ENCODE results near the gene LMAN2. TPM values are rescaled to one million over a fixed set of nuclear protein-coding genes. Genes with fewer than 3 reads are reported as not detected.
"Not testable (repeated sequence)": the region's sequence is repeated elsewhere in the genome, so short reads cannot be mapped to it uniquely, and the experiment has no call there.

Gene LMAN2
- total RNA-seq, 1 donor from 2014 or later: 155 TPM

- DNase-seq (ENCODE audit: low read depth): no peak
Measured at GRCh38 chr5:177378884-177379883, 27.7 kb upstream of the LMAN2 start.

DNA sequence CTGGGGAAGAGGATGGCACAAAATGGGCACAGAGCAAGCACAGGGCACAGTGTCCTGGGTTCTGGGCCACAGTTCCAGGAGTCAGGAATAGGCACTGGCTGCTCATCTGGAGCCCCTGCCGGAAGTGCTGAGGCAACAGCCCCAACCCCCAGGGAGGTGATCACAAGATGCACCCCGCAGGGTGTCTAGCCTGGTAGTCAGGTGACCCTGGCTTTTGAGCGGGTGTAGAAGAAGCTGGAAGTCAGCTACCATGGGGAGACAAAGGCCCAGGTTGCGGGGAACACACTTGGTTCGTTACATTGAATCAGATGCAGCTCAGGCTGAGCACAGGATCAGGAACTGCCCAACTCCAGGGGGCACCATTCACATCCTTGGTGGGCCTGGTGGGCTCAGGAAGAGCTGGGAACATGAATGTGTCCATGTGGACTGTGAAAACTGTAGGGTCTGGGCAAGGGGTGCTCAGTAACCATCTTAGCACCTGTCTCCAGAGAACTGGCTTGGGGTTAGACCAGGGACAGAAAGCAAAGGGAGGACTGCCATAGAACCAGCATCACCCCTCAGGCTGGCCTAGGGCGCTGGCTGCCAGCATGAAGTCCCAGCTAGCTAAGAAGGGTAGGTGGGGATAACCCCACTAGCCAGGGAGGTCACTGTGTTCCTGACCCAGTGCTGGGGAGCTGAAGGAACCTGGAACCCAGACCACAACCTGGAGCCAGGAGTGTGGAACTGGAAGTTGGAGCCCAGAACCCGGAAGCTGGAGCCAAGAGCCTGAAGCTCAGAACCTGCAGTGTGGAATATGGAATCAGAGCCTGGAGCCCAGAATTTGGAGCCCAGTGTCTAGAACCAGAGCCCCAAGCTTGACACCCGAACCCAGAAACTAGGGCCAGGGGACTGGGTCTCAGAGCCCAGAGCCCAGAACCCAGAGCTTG, 26.6 kb upstream of the LMAN2 start:
- DNase-seq (ENCODE audit: low read depth): no peak

- no peak for DNase-seq (ENCODE audit: low read depth)
Measured at GRCh38 chr5:177376107-177376506, 24.6 kb upstream of the LMAN2 start.

DNA sequence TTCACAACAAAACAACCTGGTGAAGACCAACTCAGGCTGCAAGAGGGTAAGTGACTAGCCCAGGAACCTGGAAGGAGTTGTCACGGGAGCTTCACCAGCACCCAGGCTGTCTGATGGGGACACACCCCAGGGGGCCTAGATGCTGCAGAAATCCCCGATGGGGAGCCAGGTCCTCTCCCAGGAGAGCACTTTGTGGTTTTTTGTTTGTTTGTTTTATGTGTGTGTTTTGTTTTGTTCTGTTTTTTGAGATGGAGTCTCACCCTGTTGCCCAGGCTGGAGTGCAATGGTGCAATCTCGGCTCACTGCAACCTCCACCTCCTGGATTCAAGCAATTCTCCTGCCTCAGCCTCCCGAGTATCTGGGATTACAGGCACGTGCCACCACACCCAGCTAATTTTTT, 24.0 kb upstream of the LMAN2 start:
- not testable (repeated sequence) for DNase-seq (ENCODE audit: low read depth)

GRCh38 chr5:177374211-177374610, 22.7 kb upstream of the LMAN2 start:
- no peak for DNase-seq (ENCODE audit: low read depth)

DNA sequence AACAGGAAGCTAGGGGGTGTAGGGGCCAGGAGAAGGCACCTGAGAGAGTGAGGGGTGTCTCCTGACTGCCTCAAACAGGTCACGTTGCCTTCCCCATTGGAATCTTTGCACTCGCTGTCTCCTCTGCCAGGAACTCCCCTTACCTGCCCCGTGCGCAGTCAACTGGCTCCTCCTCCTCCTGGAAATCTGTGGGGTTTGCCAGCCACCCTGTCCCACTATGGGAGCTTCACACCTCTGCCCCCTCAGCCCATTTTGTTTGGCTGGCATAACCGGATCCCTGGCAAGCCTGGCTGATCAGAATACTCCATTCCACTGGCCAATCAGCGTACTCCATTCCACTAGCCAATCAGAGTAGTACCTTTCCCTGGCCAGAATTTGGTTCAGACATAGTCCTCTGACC, 22.3 kb upstream of the LMAN2 start:
- no peak for DNase-seq (ENCODE audit: low read depth)

DNA sequence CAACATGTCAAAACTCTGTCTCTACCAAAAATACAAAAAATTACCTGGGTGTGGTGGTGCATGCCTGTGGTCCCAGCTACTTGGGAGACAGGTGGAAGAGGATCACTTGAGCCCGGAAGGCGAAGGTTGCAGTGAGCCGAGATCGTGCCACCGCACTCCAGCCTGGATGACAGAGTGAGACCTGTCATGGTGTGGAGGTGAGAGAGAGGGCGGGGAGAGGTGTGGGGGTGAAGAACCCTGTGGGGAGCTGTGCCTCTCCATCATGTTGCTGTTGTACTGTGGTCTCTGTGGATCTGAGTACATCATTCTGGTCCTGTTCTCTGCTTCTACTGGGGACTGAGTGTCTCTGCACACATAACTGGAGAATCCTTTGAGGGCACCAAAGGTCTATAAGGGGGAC, 21.4 kb upstream of the LMAN2 start:
- DNase-seq (ENCODE audit: low read depth): no peak

- peak; percentile 60 for DNase-seq (ENCODE audit: low read depth)
Measured at GRCh38 chr5:177372034-177372896, 20.8 kb upstream of the LMAN2 start.

DNA sequence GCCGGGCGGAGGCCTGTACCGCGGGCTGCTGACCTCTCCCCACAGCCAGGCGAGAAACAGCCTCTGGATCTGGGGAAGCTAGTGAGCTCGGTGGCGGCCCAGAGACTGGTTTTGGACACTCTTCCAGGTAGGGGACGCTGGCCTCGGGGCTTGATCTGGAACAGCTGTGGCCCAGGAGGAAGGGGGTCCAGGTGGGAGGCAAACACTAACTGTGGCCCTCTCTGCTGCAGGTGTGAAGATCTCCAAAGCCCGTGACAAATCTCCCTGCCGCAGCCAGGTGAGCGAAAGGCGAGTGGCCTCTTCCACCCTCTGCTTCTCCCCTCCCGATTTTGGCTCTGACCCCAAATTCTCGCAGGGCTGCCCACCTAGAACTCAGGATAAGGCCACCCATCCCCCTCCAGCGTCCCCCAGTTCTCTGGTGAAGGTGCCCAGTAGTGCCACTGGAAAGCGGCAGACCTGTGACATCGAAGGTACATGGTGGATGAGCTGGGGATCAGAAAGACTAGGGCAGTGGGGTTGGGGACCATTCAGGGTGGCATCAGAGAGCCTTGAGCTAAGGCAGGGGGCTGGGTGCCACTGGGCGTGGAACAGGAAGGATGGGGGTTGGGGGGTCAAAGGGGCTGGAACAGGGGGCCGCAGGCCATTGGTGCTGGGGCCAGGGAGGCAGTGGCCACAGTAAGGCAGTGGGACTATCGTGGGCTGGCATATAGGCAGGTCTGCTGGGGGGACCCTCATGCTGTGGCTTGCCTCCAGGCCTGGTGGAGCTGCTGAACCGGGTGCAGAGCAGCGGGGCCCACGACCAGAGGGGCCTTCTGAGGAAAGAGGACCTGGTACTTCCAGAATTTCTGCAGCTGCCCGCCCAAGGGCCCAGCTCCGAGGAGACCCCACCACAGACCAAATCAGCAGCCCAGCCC, 19.9 kb upstream of the LMAN2 start:
- DNase-seq (ENCODE audit: low read depth): no peak

- DNase-seq (ENCODE audit: low read depth): no peak
Measured at GRCh38 chr5:177370488-177371119, 19.1 kb upstream of the LMAN2 start.

DNA sequence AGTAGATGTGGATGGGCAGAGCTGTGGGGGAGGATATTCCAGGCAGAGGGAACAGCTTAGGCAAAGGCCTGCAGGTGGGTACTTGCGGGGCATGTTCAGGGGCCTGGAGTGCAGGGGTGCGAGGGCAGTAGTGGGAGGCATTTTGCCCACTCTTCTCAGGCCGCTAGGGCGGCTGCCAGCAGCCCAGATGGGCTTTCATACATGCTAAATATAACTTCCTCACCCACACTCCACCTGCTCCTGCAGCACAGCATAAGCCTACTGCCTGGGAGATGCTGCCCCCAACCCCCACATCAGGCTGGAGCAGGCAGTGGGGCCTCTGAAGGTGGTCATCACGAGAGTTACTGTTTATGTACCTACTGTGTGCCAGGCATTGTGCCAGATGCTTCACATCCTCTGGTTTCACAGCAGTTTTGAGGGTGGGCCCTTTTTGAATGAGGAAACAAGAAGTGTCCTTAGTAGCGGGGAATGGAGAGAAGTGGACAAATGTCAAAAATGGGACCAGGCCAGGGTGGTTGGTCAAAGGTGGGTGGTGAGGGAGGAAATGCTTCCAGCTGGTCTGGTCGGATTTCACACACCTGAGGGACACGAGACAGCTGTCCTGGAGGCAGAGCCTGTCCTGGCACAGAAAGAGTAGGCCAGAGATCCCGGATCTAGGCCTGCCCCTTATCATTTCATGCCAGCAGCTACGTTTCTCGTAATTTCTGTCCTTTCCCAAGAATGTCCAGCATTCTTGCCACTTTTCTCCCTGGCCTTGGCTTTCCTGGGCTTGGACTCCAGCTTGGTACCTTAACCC, 18.4 kb upstream of the LMAN2 start:
- DNase-seq (ENCODE audit: low read depth): peak; percentile 83

DNA sequence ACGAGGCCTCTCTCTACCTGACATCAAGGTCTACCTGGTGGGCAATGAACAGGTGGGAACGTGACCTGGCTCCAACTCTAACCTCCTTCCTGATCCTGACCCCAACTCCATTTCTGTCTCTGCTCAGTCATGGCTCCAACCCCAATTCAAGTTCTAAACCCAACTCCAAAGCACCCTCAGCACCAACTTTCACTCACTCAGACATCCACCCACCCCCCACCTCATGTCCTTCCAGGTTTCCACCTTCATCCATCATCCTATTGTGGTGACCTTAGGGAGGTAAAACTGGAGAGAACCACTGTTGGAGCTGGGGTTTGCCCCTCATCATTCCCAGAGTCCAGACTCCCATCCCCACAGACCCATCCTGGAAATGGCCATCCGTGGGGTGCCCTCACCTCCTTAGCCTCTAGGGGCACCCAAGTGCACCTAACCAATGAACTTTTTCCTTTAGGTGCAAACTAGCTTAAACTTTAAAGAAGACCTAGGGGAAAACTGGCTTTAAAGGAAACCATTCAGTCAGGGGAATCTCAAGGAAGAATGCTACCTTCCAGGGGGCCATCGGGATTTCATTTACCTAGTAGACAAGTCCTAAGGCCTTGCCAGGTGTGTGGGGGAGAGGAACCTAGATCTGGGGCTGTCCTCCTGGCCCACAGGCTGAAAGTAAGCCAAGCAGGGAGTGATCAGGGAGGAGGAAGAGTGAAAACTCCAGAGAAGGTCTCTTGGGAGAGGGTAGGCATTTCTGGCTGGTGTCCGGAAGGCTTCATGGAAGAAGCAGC, 17.6 kb upstream of the LMAN2 start:
- peak; percentile 48 for DNase-seq (ENCODE audit: low read depth)

DNA sequence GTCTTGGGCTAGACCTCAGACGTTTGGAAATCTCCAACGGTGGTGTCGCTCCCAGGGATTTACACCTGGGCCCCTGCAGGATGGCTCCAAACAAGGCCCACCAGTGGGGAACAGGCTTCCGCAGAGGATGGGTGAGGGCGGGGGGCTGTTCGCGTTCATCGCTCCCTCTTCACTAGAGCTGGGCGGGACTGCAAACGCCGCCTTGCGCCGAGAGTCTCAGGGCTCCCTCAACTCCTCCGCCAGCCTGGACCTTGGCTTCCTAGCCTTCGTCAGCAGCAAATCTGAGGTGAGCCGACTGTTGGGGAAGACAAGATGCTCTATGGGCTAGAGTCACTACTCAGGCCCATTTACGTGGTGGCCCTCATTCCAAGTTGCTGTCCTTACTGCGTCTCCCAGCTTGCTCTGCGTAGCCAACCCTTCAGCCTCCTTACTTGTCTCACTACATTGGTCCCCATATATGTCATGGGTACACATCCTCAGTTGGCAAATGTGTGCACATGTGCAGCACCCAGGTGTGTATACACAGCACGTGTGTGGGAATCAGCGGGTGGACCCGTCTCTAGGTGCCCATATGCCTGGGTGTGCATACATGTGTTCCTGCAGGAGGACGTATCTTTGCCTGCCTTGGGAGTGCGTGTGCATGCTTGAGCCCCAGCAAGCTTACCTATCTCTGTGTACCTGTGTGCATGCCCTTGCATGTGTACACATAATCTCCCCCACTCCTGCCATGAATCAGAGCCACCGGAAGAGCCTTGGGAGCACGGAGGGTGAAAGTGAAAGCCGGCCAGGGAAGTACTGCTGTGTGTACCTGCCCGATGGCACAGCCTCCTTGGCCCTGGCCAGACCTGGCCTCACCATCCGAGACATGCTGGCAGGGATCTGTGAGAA, 16.8 kb upstream of the LMAN2 start:
- no peak for DNase-seq (ENCODE audit: low read depth)

- no peak for DNase-seq (ENCODE audit: low read depth)
Measured at GRCh38 chr5:177367323-177367848, 15.9 kb upstream of the LMAN2 start.

GRCh38 chr5:177366528-177367322, 15.3 kb upstream of the LMAN2 start:
- DNase-seq (ENCODE audit: low read depth): peak; percentile 44

All from myocyte (in vitro differentiated cells).